ENCODE results near the gene HFM1.

DNA sequence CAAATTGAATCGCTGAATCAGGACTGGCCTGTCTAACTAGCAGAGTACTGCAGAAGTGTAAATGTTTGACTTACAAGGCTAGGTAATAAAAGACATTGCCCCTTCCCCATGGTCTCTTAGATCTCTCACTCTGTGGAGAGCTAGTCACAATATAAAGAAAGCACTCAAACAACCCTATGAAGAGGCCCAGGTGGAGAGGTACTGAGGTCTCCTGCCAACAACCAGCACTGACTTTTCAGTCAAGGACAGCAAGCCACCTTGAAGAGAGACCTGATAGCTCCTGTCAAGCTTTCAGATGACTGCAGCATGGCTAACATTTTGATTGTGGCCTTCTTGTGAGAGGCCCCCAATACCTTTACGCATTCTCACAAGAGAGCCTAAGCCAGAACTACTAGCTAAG, 18.5 kb downstream of the HFM1 start:
- TF ChIP-seq, protein P1, sequence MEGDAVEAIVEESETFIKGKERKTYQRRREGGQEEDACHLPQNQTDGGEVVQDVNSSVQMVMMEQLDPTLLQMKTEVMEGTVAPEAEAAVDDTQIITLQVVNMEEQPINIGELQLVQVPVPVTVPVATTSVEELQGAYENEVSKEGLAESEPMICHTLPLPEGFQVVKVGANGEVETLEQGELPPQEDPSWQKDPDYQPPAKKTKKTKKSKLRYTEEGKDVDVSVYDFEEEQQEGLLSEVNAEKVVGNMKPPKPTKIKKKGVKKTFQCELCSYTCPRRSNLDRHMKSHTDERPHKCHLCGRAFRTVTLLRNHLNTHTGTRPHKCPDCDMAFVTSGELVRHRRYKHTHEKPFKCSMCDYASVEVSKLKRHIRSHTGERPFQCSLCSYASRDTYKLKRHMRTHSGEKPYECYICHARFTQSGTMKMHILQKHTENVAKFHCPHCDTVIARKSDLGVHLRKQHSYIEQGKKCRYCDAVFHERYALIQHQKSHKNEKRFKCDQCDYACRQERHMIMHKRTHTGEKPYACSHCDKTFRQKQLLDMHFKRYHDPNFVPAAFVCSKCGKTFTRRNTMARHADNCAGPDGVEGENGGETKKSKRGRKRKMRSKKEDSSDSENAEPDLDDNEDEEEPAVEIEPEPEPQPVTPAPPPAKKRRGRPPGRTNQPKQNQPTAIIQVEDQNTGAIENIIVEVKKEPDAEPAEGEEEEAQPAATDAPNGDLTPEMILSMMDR (IDR thresholded peaks at IDR 0.05; ENCODE audit: low read depth, low read length, poor library complexity, severe bottlenecking), result no peak
- no peak for TF ChIP-seq EZH2phosphoT487 (IDR thresholded peaks at IDR 0.05; ENCODE audit: borderline replicate concordance, low read length)

All from DOHH2 (cell line).